H4 (cell line): ENCODE data around the gene TM9SF3. TPM values are rescaled to one million over a fixed set of nuclear protein-coding genes. Genes with fewer than 3 reads are reported as not detected.
"Not testable (repeated sequence)": the region's sequence is repeated elsewhere in the genome, so short reads cannot be mapped to it uniquely, and the experiment has no call there.

Source experiments
- DNase-seq: peaks from one replicate; pipeline ENCODE4 v3.0.0-alpha.2; 2015; ENCODE audit warnings: low spot score
- total RNA-seq: library from RNA; depleted of rRNA; stranded (reverse); fragments of >200 nt; shearing (Covaris generic); gene quantifications from 2 replicates; pipeline ENCODE4 v1.2.3, GENCODE V29; 2014

The TM9SF3 gene
- total RNA-seq, 1 experiment from 2014 or later: 72.4 TPM

DNA sequence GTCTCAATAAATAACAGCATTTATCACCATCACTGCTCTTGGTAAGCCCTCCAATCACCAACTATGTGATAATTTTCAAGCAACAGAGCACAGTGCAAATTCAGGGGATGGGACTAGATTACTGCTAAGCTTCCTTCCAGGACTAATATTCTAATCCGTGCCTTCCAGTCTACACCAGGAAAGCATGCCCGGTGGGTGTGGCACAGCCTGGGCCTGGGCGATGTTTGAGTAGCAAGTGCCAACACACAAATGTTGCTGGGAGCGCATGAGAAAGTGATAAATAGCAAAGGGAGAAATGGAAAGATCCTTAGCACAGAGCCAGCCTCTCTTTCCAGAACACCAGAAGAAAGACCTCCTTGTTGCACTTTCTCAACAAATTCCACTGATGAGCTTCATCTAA lies 13.5 kb upstream of the TM9SF3 start:
- no peak for DNase-seq

DNA sequence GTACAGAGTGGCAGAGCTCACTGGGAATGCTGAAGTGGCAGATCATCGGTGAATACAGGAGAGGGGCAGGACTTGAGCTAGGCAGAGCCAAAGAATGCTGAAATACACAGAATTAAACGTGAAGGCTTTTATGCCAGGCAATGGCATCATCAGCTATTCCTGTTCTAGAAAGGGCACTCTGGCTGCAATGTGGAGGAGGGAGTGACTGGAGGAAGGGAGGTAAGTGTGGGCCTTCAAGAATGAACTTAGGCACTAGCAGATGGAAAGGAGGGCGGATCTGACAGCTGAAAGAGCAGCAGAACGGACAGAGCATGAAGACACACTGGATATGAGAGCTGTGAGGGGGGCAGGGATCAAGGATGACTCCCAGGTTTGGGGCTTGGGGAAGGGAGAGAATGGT lies 12.0 kb upstream of the TM9SF3 start:
- DNase-seq: no peak

- no peak for DNase-seq
Observed at GRCh38 chr10:96596422-96597407, 9.9 kb upstream of the TM9SF3 start.

DNA sequence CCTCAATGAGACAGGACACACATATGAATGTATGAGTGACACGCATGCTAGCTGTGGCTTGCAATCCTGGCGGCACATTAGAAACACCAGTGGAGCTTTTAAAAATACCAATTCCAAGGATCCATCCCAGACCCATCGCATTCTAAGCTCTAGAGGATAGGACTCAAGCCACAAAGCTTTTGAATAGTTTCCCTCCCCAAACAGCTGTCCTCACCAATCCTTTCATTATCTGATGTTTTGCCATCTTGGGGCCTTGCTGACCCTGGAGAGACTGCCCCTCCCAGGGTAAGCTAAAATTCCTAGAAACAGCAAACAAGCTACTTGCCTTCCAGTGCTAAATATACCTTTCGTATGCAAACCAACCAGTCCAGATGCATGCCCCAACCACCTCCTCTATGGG lies 8.9 kb upstream of the TM9SF3 start:
- DNase-seq: no peak

DNA sequence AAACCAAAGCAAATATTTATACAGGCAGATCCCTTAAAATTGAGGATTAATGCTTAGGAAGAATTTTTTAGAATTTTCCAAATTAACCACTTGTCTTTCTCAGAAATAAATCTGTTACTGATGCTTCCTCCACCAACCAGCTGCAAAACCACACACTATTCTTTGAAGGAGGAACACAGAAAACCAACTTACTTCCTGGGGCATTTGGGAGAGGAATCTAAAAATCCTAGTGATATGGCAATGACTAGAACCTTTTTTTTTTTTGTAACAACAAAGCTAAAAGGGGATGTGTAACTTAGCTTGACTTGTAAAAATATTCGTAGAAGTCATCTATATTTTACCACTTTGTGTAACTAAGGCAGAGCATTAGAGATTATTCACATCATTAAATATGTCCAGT lies 5.1 kb upstream of the TM9SF3 start:
- DNase-seq: no peak

DNA sequence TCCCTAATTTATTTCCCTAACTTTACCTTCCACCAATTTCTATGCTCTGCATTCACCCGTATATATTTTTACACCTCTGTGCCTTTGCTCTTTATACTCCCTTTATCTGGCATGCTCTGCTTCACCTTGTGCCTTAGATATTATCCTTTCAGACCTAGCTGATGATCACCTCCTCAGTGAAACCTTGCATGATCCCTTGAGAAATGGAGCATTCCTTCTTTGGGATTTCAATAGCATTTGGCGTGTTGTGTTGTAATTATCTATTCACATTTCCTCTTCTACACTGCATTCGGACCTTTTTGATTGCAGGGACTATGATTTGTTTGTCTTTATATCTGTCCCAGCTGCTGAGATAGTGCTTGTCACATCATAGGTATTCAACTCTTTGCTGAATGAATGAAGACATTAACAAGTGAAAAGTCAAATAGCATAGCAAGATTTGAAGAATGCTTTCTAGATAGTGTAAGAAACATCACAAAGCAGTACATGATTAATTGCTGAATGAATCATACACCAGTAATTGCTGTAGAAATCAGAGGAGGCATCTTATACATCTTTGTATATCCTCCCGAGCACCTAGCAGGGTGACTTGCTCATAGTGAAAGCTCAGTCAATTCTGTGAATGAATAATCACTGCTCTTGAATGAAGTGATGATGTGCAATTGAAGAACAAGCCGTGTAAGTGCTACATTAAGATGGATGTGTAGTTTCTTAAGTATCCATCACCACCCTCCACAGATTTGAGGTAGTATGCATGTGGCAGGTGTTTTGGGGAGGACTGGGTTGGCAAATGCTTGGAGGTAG lies 2.0 kb upstream of the TM9SF3 start:
- DNase-seq: no peak

DNA sequence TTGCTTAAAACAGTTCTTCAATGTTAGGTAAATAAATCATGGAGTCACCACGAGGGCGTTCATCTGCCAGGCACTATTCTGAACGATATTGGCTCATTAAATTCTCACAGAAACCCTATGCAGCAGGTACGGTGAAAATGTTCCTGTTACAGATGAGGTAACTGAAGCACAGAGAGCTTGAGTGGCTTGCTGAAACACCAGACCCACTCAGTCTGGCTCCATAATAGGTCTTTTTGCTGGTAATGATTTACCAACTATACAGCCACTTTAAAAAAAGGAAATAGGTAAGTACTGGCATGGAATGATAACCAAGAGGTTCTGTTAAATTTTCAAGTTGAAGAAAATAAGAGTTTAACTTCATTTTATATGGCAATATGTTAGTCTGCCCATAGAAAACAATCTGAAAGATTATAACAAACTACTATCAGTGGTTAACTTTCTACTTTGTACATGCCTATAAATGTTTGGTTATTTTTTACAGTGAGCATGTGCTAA lies 1.3 kb upstream of the TM9SF3 start:
- no peak for DNase-seq

DNA sequence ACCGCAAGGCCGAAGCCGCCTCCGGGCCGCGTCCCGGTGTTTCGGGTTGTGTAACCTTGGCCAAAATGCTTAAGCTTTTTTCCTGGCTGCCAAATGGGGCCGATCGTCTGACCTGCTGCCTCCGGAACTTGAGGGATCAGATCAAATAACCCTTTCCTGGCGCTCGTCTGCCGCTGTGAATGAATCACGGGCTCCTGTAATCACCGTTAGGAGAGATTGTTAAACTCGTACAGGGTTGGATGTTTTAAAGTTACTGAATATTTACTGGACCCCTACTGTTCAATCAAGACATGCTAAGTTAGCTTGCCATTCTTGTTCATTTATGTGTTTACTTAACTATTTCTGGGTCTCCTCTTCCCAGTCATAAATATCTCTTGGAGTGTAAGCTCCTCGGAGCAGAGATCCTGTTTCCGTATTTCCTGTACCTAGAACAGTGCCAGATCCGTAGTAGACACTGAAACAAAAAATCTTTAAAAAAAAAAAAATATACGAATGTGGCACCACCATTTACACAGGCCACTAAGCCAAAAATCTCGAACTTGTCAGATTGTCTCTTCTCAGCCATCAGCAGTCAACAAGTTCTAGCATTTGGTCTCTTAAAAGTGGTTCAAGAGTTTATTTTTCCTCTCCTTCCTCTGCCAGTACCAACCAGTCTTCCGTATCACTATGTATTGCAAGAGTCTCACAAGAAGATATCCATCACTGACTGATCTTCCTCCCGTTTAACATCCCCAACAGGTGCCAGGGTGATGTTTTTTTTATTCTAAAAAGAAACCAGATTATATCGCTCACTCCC lies 650 bp upstream of the TM9SF3 start:
- peak; percentile 63 for DNase-seq

DNA sequence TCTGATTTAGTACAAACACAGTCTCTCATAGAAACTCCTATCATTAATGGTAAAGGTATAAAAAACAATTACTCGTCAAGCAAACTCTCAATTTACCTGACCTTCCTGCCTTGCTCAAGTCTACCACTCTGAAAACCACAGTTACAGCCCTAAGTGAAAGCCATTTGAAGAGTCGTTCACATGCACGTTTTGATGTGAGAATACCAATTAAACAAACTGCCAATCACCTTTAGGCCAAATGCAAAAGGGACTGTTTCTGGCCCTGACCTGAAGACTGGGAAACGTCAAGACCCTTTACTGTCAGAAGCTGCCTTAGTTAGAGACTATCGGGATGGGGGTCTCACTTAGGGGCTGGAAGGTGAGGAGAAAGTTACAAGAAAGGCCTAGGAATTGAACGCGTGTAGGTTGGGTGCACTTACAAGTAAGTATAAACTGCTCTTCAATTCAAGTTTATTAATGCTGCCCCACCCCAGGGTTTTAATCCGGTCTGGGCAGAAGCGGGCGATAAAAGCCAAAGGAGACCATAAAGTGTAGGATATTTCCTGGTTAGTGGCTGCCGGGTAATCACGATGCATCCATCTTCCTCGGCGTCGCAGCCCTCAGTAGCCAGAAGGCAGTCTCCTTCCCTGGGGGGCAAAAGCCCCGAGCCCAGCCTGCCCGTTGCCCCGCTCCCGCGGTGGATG lies 935 bp downstream of the TM9SF3 start:
- no peak for DNase-seq

DNA sequence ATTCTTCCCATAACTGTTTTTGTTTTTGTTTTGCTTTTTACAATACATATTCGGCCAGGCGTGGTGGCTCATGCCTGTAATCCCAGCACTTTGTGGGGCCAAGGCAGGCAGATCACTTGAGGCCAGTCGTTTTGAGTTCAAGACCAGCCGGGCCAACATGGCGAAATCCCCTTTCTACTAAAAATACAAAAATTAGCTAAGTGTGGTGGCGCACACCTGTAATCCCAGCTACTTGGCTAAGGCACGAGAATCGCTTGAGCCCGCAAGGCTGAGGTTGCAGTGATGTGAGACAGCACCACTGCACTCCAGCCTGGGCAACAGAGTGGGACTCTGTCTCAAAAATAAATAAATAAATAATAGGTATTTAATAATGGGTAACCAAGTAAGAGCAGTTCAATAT lies 2.3 kb downstream of the TM9SF3 start:
- DNase-seq: no peak

DNA sequence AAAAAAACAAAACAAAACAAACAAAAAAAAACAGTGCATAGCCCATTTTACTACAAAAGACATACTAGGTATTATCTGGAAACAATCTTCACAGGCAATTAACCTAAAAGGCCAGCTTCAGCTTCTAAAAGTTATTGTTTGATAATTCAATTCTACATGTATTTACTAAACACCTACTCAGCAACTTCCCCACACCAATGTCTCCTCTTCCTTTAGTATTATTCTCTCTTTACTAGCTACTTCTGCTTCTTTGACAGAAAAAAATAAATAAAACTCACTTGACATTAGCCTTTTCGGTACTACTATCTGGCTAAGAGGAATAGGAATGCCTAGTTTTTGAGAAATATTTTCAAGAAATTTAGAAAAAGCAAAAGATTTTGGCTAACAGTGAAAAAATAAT lies 2.8 kb downstream of the TM9SF3 start:
- DNase-seq: no peak

GRCh38 chr10:96579133-96579532 lies 7.7 kb downstream of the TM9SF3 start:
- no peak for DNase-seq

- DNase-seq: no peak
Observed at GRCh38 chr10:96578633-96579032, 8.2 kb downstream of the TM9SF3 start.

DNA sequence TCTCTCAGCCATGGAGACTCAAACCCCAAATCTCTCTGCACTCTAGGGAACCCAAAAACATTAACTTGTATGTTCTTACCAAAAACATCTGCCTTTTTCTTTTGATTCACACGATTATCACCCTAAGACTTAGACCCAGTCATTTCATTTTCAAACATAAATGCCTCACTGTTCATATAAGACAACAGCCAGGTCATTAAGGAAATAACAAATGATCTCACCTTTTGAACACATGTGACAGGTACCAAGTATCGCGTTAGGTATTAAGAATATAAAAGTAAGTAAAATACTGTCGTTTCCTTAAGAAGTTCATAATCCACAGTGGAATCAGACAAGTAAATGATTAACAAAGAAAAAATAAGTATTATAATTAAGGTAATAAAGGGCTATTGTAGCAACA lies 8.8 kb downstream of the TM9SF3 start:
- no peak for DNase-seq

- DNase-seq: no peak
Observed at GRCh38 chr10:96577069-96577468, 9.7 kb downstream of the TM9SF3 start.

GRCh38 chr10:96576277-96576980 lies 10.4 kb downstream of the TM9SF3 start:
- DNase-seq: no peak

GRCh38 chr10:96574564-96574963 lies 12.2 kb downstream of the TM9SF3 start:
- not testable (repeated sequence) for DNase-seq

DNA sequence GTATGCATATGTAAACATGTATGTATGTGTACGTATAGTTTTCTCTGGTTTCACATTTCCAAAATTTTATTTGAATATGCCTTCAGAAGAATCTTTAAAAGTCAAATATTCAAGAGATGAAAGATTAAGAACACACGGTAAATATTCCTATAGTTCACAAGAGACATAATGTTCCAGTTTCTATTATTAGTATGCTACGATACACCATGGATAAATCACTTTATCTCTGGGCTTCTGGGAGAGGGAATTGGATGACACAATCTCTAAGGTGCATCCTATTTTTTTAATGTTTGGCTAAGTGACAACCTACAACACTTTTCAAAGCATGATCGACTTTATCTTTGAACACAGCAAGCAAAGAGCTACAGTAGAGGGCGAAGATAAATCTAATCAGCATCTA lies 13.8 kb downstream of the TM9SF3 start:
- no peak for DNase-seq

DNA sequence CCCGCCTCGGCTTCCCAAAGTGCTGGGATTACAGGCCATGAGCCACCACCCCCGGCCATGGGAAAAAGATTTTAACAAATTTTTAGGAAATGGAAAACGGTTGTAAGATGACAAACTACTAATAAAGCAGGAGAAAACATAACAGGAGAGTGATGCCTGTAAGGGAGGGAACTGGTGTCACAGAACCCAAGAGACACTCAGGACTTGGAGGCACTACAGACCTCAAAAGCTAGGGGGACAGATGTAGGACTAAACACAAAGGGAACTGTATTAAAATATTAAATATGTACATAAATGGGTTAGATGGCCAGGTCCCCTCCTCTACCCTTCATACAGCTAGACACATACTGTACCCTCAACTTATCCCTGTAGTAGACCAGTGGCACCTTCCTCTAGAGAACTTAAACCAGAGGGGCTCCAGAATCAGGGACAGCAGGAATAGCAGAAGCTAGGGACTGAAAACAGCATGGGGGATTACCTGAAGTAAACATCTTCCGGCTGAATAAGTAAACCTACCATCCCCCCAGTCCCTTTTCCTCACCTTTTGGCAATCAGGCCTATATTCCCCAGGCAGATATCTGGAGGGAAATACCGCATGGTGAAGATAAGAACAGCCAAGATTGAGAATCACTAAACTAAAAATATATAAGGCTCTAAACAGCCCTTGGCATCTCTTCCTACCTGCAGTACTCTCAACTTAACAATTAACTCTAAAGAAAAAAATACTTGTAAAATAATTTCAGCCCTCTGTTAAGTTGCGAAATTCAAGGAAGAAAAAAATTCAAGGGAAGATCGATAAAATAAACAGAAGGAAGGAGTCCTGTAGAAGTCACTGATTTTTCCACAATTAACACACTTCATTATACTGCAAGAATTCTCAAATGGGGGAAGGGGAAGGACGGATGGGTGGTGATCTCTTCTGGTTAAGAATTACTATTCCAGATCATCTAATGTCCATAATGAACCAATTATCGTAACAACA lies 15.5 kb downstream of the TM9SF3 start:
- DNase-seq: no peak
